Lower leg skin (tissue), 3 donors: Measurements from ENCODE around the gene TMCC1.

Experiments used
- POLR2A ChIP-seq, 2 donors: fragments of 450-650 bp; IDR thresholded peaks; one replicate each; pipeline ENCODE4 v1.6.1; 2016 to 2017; ENCODE audit warnings: antibody characterized with exemption in 2 of 2, mild to moderate bottlenecking in 1 of 2, moderate library complexity in 1 of 2
- TF ChIP-seq, protein P1 (sequence below), 3 donors: fragments of 450-650 bp; IDR thresholded peaks; one replicate each; pipeline ENCODE4 v1.5.1; 2016; ENCODE audit warnings: antibody characterized with exemption in 3 of 3, mild to moderate bottlenecking in 3 of 3, moderate library complexity in 2 of 3

GRCh38 chr3:129827765-129828164 is 65.7 kb downstream of the TMCC1 start:
- TF ChIP-seq, protein P1, sequence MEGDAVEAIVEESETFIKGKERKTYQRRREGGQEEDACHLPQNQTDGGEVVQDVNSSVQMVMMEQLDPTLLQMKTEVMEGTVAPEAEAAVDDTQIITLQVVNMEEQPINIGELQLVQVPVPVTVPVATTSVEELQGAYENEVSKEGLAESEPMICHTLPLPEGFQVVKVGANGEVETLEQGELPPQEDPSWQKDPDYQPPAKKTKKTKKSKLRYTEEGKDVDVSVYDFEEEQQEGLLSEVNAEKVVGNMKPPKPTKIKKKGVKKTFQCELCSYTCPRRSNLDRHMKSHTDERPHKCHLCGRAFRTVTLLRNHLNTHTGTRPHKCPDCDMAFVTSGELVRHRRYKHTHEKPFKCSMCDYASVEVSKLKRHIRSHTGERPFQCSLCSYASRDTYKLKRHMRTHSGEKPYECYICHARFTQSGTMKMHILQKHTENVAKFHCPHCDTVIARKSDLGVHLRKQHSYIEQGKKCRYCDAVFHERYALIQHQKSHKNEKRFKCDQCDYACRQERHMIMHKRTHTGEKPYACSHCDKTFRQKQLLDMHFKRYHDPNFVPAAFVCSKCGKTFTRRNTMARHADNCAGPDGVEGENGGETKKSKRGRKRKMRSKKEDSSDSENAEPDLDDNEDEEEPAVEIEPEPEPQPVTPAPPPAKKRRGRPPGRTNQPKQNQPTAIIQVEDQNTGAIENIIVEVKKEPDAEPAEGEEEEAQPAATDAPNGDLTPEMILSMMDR (IDR thresholded peaks at IDR 0.05): no peak
- TF ChIP-seq POLR2A (IDR thresholded peaks at IDR 0.05): no peak
